Osteocyte (in vitro differentiated cells): ENCODE data around the gene CRTAP. TPM values are rescaled to one million over a fixed set of nuclear protein-coding genes. Genes with fewer than 3 reads are reported as not detected.
A peak's percentile ranks its signal among the peaks of the same experiment; 100 is the strongest.
"Not testable (repeated sequence)": the region's sequence is repeated elsewhere in the genome, so short reads cannot be mapped to it uniquely, and the experiment has no call there.

ENCODE experiments used
- DNase-seq: peaks from one replicate; pipeline ENCODE4 v3.0.0; 2021; ENCODE audit warnings: mixed read lengths; ENCODE audit not compliant: unreplicated experiment; ENCODE audit errors: extremely low spot score
- H3K27ac Mint-ChIP-seq: one replicate; pipeline ENCODE4 v1.8.0; 2021; ENCODE audit warnings: mild to moderate bottlenecking, mixed read lengths; ENCODE audit not compliant: unreplicated experiment
- H3K27me3 Mint-ChIP-seq: one replicate; pipeline ENCODE4 v1.8.0; 2021; ENCODE audit warnings: mixed read lengths; ENCODE audit not compliant: unreplicated experiment
- H3K36me3 Mint-ChIP-seq: one replicate; pipeline ENCODE4 v1.8.0; 2021; ENCODE audit warnings: mixed read lengths; ENCODE audit not compliant: unreplicated experiment
- H3K4me1 Mint-ChIP-seq: one replicate; pipeline ENCODE4 v1.8.0; 2021; ENCODE audit warnings: mixed read lengths; ENCODE audit not compliant: unreplicated experiment
- H3K4me3 Mint-ChIP-seq: one replicate; pipeline ENCODE4 v1.8.0; 2021; ENCODE audit warnings: mild to moderate bottlenecking, moderate library complexity, mixed read lengths; ENCODE audit not compliant: unreplicated experiment
- H3K9me3 Mint-ChIP-seq: one replicate; pipeline ENCODE4 v1.8.0; 2021; ENCODE audit warnings: mixed read lengths; ENCODE audit not compliant: unreplicated experiment
- long read RNA-seq: library from polyadenylated mRNA; unstranded; transcript quantifications from one replicate; pipeline ENCODE4 v2.0.0, GENCODE V29; 2021
- total RNA-seq: library from RNA; stranded (reverse); gene quantifications from 2 replicates; pipeline ENCODE4 v1.2.1, GENCODE V29; 2021
- TF ChIP-seq, protein P1 (sequence below): fragments of 200-600 bp; sonication (generic); IDR thresholded peaks from 2 replicates; pipeline ENCODE4 v1.5.0; 2021; ENCODE audit warnings: antibody characterized with exemption, mild to moderate bottlenecking, moderate library complexity

The CRTAP gene
- total RNA-seq: 308 and 332 TPM in 2 replicates
- long read RNA-seq, full-length matches to known transcripts: 130 of 176 reads
- long read RNA-seq, partial matches to known transcripts: 38 of 176 reads
- long read RNA-seq, other reads (novel, unspliced or antisense): 8 of 176 reads

DNA sequence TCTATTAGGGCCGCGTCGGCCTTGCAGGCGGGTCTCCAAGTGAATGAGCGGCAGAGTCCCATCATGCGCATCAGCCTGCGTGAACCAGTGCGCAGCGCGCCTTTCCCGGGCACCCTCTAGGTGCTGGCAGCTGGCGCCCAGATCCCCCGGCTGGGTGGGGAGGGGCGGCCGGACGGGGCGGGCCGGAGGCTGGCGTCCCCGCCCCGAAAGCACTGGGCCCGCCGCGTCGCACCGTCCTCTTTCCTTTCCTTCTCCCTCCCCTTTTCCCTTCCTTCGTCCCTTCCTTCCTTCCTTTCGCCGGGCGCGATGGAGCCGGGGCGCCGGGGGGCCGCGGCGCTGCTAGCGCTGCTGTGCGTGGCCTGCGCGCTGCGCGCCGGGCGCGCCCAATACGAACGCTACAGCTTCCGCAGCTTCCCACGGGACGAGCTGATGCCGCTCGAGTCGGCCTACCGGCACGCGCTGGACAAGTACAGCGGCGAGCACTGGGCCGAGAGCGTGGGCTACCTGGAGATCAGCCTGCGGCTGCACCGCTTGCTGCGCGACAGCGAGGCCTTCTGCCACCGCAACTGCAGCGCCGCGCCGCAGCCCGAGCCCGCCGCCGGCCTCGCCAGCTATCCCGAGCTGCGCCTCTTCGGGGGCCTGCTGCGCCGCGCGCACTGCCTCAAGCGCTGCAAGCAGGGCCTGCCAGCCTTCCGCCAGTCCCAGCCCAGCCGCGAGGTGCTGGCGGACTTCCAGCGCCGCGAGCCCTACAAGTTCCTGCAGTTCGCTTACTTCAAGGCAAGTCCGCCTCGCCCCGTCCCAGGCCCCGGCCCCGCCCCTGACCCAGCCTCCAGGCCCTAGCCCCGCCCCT is at the start of gene CRTAP:
TSS of gene CRTAP (plus strand) at position 243 of the 850 bp plus-strand sequence. CDS start at position 307, 64 bp downstream.
- TF ChIP-seq, protein P1, sequence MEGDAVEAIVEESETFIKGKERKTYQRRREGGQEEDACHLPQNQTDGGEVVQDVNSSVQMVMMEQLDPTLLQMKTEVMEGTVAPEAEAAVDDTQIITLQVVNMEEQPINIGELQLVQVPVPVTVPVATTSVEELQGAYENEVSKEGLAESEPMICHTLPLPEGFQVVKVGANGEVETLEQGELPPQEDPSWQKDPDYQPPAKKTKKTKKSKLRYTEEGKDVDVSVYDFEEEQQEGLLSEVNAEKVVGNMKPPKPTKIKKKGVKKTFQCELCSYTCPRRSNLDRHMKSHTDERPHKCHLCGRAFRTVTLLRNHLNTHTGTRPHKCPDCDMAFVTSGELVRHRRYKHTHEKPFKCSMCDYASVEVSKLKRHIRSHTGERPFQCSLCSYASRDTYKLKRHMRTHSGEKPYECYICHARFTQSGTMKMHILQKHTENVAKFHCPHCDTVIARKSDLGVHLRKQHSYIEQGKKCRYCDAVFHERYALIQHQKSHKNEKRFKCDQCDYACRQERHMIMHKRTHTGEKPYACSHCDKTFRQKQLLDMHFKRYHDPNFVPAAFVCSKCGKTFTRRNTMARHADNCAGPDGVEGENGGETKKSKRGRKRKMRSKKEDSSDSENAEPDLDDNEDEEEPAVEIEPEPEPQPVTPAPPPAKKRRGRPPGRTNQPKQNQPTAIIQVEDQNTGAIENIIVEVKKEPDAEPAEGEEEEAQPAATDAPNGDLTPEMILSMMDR: no peak
- Mint-ChIP-seq H3K9me3 (no peaks in the 10 kb centered on the region), H3K4me3 (peak within 1 kb of the TSS; percentile 84)

DNA sequence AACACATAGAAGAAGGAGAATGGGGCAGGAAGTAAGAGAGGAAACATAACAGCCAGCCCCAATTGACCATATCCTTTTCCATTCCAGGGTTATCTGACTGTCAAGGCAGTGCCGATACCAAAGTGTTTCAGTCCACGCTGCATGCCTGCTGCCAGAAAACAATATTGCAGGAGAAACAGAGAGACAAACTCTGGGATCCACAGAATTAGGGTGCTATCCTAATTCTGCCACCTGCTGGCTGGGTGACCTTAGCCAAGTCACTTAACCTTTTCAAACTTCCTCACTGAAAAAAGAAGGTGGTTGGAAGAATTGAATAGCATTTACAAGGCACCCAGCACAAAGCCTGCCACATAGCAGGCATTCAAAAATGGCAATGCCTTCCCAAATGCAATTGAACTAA is 48.9 kb upstream of the CRTAP start:
- Mint-ChIP-seq H3K36me3 (peaks cover 39% of the 10 kb centered on the region), H3K4me3 (no peak overlapping the region), H3K4me1 (peaks cover 15% of the 10 kb centered on the region), H3K27me3 (no peaks in the 10 kb centered on the region), H3K9me3 (no peaks in the 10 kb centered on the region), H3K27ac (no peak overlapping the region)
- TF ChIP-seq, protein P1: no peak
- DNase-seq: no peak

More for the DNA sequence above, at the start of gene CRTAP:
- Mint-ChIP-seq H3K27me3 (no peaks in the 10 kb centered on the region), H3K4me1 (peaks cover 43% of the 10 kb centered on the region), H3K27ac (peak within 1 kb of the TSS; percentile 93), H3K36me3 (no peaks in the 10 kb centered on the region)
- peak; percentile 97 for DNase-seq

DNA sequence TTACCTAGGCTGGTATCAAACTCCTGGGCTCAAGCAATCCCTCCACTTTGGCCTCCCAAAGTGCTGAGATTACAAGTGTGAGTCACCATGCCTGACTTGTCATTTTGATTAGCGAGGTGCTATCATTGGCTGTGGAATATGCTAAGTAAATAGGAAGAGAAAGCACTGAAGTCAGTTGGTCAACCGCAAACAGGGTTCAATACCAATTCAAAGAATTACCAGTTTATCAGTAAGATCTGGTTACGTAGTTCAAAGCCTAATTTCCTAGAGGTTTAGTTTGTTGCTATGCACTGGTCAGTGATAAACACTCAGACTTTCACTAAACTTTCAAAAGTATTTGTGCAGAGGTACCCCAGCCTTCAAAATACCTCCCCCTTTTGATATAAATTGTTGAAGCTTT is 46.3 kb upstream of the CRTAP start:
- peaks cover 31% of the 10 kb centered on the region for H3K36me3 Mint-ChIP-seq
- no peaks in the 10 kb centered on the region for H3K27me3 Mint-ChIP-seq
- no peak for DNase-seq
- no peak overlapping the region for H3K27ac Mint-ChIP-seq
- TF ChIP-seq, protein P1: no peak
- H3K4me1 Mint-ChIP-seq: peaks cover 24% of the 10 kb centered on the region
- no peak overlapping the region for H3K4me3 Mint-ChIP-seq
- no peaks in the 10 kb centered on the region for H3K9me3 Mint-ChIP-seq

DNA sequence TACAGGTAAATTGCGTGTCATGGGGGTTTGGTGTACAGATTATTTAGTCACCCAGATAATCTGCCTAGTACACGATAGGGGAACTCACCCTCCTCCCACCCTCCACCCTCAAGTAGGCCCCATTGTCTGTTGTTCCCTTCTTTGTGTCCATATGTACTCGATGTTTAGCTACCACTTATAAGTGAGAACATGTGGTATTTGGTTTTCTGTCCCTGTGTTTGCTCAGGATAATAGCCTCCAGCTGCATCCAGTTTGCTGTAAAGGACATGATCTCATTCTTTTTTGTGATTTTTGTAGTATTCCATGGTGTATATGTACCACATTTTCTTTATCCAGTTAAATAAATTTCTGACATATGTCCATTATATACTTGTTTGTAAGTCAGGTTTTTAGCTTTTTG is 44.0 kb upstream of the CRTAP start:
- not testable (repeated sequence) for DNase-seq, H3K27me3 Mint-ChIP-seq, H3K4me3 Mint-ChIP-seq, H3K9me3 Mint-ChIP-seq
- Mint-ChIP-seq H3K4me1 (peaks cover 29% of the 10 kb centered on the region), H3K27ac (peak overlapping the region; percentile 95), H3K36me3 (peaks cover 20% of the 10 kb centered on the region)

DNA sequence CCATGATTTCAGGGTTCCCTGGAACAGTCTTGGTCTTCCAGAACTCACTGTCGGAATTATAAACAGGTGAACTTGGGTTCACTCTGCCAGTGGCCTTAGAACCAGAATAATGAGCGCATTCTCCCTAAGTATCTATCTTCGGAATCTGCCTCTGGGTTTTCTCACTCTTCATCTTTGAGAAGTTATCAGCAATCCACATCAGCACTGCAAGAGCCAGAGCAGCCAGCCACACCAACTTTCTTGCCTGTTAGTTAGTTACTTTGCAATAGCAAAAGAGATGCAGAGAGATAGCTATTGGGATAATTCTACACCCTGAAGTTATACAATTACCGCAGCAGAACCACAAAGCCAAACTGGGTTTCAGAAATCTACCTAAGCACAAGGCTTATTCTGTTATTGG is 42.6 kb upstream of the CRTAP start:
- TF ChIP-seq, protein P1: no peak
- Mint-ChIP-seq H3K4me1 (peaks cover 36% of the 10 kb centered on the region), H3K4me3 (no peak overlapping the region), H3K36me3 (peaks cover 22% of the 10 kb centered on the region), H3K27ac (peak overlapping the region; percentile 47), H3K27me3 (no peaks in the 10 kb centered on the region), H3K9me3 (no peaks in the 10 kb centered on the region)
- no peak for DNase-seq
